ENCODE data around the gene MAPRE2.

Gene MAPRE2

GRCh38 chr18:35040988-35041814 lies at the start of gene MAPRE2:
Gene MAPRE2 (plus strand): TSS chr18:35041413. CDS start chr18:35041540, 127 bp downstream.
- peak; percentile 85 to 100 (median 96) for DNase-seq

- no peak for DNase-seq
Measured at GRCh38 chr18:34991561-34991960, 49.7 kb upstream of the MAPRE2 start.

GRCh38 chr18:34993289-34993688 lies 47.9 kb upstream of the MAPRE2 start:
- DNase-seq, result no peak

- DNase-seq, result no peak
Measured at GRCh38 chr18:34995746-34996145, 45.5 kb upstream of the MAPRE2 start.

GRCh38 chr18:34998661-34999060 lies 42.6 kb upstream of the MAPRE2 start:
- no peak for DNase-seq

- DNase-seq, result no peak
Measured at GRCh38 chr18:34999756-35000289, 41.4 kb upstream of the MAPRE2 start.

GRCh38 chr18:35000457-35000856 lies 40.8 kb upstream of the MAPRE2 start:
- peak in 1 of 56 donors; percentile 20 for DNase-seq

- no peak for DNase-seq
Measured at GRCh38 chr18:35002120-35002519, 39.1 kb upstream of the MAPRE2 start.

- DNase-seq, result peak in 3 of 56 donors; percentile 7 to 54 (median 19)
Measured at GRCh38 chr18:35005963-35006577, 35.1 kb upstream of the MAPRE2 start.

- no peak for DNase-seq
Measured at GRCh38 chr18:35010156-35010555, 31.1 kb upstream of the MAPRE2 start.

- peak in 3 of 56 donors; percentile 1 to 28 (median 5) for DNase-seq
Measured at GRCh38 chr18:35010993-35011392, 30.2 kb upstream of the MAPRE2 start.

GRCh38 chr18:35019933-35020332 lies 21.3 kb upstream of the MAPRE2 start:
- DNase-seq, result no peak

GRCh38 chr18:35022426-35023001 lies 18.7 kb upstream of the MAPRE2 start:
- DNase-seq, result no peak

- DNase-seq, result no peak
Measured at GRCh38 chr18:35024196-35024595, 17.0 kb upstream of the MAPRE2 start.

GRCh38 chr18:35024965-35025364 lies 16.2 kb upstream of the MAPRE2 start:
- peak in 3 of 56 donors; percentile 2 to 30 (median 27) for DNase-seq

GRCh38 chr18:35026407-35027061 lies 14.7 kb upstream of the MAPRE2 start:
- peak in 2 of 56 donors; percentile 21 to 41 for DNase-seq

GRCh38 chr18:35027206-35027605 lies 14.0 kb upstream of the MAPRE2 start:
- no peak for DNase-seq

GRCh38 chr18:35028536-35028935 lies 12.7 kb upstream of the MAPRE2 start:
- DNase-seq, result no peak

- no peak for DNase-seq
Measured at GRCh38 chr18:35029103-35029502, 12.1 kb upstream of the MAPRE2 start.

GRCh38 chr18:35029770-35030169 lies 11.4 kb upstream of the MAPRE2 start:
- DNase-seq, result no peak

GRCh38 chr18:35030277-35030989 lies 10.8 kb upstream of the MAPRE2 start:
- DNase-seq, result no peak
